ENCODE data around the gene MSANTD2. TPM values are rescaled to one million over a fixed set of nuclear protein-coding genes. Genes with fewer than 3 reads are reported as not detected.

The MSANTD2 gene
- total and polyA plus RNA-seq, 2 of the 4 experiments (the other 2 are of a cell fraction) = 5.0 to 6.0 TPM

GRCh38 chr11:124768914-124769313, 31.3 kb downstream of the MSANTD2 start:
- Histone ChIP-seq H2BK15ac (ENCODE audit: low read depth, low read length) (no peak overlapping the region), H2BK20ac (ENCODE audit: low read depth, low read length) (no peak overlapping the region), H4K20me1 (ENCODE audit: insufficient read depth, low read length) (no peaks in the 10 kb centered on the region), H3K36me3 (ENCODE audit: control insufficient read depth, insufficient read depth, low read length) (peaks cover 12% of the 10 kb centered on the region), H3K56ac (ENCODE audit: extremely low read depth, insufficient read depth, low read length) (no peak overlapping the region), H2BK120ac (ENCODE audit: low read depth, low read length) (no peak overlapping the region), H3K27ac (ENCODE audit: insufficient read depth, low read length) (no peak overlapping the region), H4K5ac (ENCODE audit: low read depth, low read length) (no peak overlapping the region), H2AFZ (replicated peaks; ENCODE audit: low read length, poor library complexity) (no peak overlapping the region), H3K27me3 (ENCODE audit: control insufficient read depth, insufficient read depth, low read length) (no peaks in the 10 kb centered on the region), H3K23ac (ENCODE audit: low read depth, low read length) (no peak overlapping the region), H4K8ac (ENCODE audit: low read depth in 2 of 2, low read length in 2 of 2) (no peak overlapping the region), H2AK5ac (ENCODE audit: low read depth, low read length) (no peak overlapping the region), H3K9me3 (ENCODE audit: control insufficient read depth, insufficient read depth, low read length) (no peaks in the 10 kb centered on the region), H3K4ac (ENCODE audit: low read depth, low read length) (no peak overlapping the region), H3K4me3 (ENCODE audit: insufficient read depth, low read depth, low read length) (no peak overlapping the region), H3K18ac (ENCODE audit: low read depth, low read length) (no peak overlapping the region), H3K4me1 (ENCODE audit: control insufficient read depth, insufficient read depth, low read length) (peaks cover 4% of the 10 kb centered on the region; the same call in 1 of the 2 replicates), H3K4me2 (ENCODE audit: low read depth, low read length) (no peak overlapping the region), H2BK5ac (ENCODE audit: low read depth, low read length, poor library complexity, severe bottlenecking) (no peak overlapping the region), H3K79me1 (ENCODE audit: low read depth in 1 of 2, low read length in 2 of 2) (peaks cover 3 to 22% of the 10 kb centered on the region in 2 experiments), H3K9me1 (ENCODE audit: insufficient read depth, low read length) (no peaks in the 10 kb centered on the region), H2AK9ac (replicated peaks; ENCODE audit: low read depth, low read length, poor library complexity) (no peak overlapping the region), H3K14ac (replicated peaks; ENCODE audit: low read depth, low read length) (no peak overlapping the region), H3K9ac (ENCODE audit: low read depth, low read length) (no peak overlapping the region), H4K91ac (ENCODE audit: insufficient read depth, low read depth, low read length) (no peak overlapping the region)
- dilution Hi-C loops (cut with HindIII; ENCODE audit: low sequenced_read_pairs, unreplicated experiment) = no loop called here
- BruUV-seq (replicated peaks) = no TSS peak
- DNase-seq = no peak
- no peak for ATAC-seq (ENCODE audit: low read depth)
- TF ChIP-seq RFX5 (IDR thresholded peaks at IDR 0.05; ENCODE audit: low read depth, low read length) (no peak), BHLHE40 (IDR thresholded peaks at IDR 0.05; ENCODE audit: low read depth, low read length) (no peak), SMC3 (IDR thresholded peaks at IDR 0.05; ENCODE audit: low read depth, low read length) (no peak)
- ChIA-PET POLR2A (ENCODE audit: unreplicated experiment) (no interaction called here), CTCF (interaction anchor here (1.4 kb wide), 1 partner anchor 25 kb away, joined by 6 read pairs; no protein-coding TSS in a partner anchor)
- intact Hi-C loops (cut with micrococcal nuclease) = no loop called here
- in situ Hi-C loops (cut with MboI; ENCODE audit: low sequenced_read_pairs) = loop anchor here (10.0 kb wide), 1 partner anchor 66 kb away; no protein-coding TSS in a partner anchor
- WGBS, 2 experiments (ENCODE audit: extremely low coverage in 2 of 2, insufficient read length in 1 of 2) = no CpG with 5 or more reads among the region's 8 CpGs
